GM19193 (cell line): ENCODE measurements around the gene MGME1.
A peak's percentile ranks its signal among the peaks of the same experiment; 100 is the strongest.

Experiments
- POLR2A ChIP-seq: IDR thresholded peaks from 4 replicates; pipeline ENCODE4 v1.6.1; 2011; ENCODE audit not compliant: insufficient read depth, insufficient read length; ENCODE audit errors: extremely low read depth

The MGME1 gene

DNA sequence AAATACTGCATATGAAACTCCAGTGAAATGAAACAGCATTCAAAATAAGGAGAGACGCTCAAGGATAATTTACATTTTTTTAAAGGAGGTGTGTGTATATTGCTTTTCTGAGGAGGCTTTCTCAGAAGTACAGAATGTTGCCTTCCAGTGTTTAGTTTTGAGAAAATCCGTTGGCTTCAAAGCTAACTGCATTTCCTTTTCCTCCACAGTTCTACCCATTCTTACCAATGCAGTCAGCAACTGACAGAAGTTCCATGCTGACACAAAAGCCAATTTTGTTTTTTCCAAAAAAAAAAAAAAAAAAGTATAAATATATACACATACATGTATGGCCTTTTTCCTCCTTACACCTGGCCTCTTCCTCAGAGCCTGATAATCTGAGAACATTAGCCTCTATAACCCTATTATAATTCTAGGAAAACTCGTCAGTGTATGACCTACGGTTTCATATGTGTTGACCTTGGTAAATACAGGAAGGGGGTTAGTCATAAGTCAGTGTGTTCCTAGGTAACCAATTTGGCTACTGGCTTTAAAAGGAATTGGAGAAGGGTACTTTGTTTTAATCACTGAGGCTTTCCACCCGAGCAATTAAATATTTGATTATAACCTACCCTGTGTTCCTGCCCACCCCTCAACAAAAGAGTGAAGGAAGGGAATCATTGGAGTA, 24.2 kb downstream of the MGME1 start:
- no peak for TF ChIP-seq POLR2A

DNA sequence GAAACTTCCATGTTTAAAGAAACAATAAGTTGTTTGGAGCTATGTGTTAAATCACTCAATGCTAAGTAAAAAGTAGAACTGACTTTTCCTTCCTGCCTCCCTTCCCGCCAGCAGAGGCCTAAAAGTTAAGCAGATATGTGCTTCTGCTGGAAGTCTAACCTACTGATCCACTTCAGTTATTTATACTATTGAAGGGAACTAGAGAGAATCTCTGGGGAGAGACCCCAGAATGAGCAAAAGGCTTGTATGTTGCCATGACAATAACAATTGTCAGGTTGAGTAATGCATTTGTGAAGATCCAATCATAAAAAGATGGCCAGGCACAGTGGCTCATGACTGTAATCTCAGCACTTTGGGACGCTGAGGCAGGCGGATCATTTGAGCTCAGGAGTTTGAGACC, 24.7 kb downstream of the MGME1 start:
- TF ChIP-seq POLR2A: no peak

DNA sequence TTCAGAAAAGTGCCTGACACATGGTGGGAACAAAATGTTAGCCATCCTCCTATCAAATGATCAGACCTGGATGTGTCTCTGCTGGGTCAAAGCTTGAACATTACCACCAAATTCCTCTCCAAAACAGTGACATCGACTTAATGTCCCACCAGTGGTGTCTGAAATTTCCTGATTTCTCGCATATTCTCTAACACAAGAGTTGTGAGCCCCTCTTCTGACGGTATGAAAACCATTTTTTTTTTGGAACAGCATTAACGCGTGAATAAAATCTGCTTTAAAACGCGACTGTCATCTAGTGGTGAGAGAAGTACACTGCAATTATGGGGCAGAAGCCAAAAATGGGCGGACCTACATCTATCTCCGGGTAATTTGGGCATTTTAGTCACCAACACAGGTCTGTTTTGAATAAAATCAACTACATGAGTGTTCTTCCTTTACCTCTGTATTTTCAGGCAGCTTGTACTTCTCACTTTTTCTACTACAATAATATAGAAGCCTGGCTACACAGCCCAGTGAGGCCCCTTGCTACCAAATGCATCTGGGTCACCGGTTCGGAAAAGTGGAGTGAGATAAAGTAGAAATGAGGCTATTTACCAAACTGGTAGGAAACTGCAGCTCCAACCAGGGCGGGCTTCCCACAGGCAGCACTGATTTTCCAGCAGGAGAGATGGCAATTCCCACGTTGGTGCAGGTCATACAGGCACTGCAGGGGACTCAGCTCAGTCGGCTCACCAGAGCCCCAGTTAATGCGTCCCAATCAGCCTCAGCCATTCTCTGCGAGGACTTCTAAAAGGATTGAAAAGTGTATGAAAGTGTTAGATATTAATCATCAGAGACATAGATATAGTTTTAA, 27.4 kb downstream of the MGME1 start:
- TF ChIP-seq POLR2A: no peak

GRCh38 chr20:17998446-17998845, 29.6 kb downstream of the MGME1 start:
- TF ChIP-seq POLR2A: no peak

GRCh38 chr20:17999566-17999965, 30.7 kb downstream of the MGME1 start:
- no peak for TF ChIP-seq POLR2A

DNA sequence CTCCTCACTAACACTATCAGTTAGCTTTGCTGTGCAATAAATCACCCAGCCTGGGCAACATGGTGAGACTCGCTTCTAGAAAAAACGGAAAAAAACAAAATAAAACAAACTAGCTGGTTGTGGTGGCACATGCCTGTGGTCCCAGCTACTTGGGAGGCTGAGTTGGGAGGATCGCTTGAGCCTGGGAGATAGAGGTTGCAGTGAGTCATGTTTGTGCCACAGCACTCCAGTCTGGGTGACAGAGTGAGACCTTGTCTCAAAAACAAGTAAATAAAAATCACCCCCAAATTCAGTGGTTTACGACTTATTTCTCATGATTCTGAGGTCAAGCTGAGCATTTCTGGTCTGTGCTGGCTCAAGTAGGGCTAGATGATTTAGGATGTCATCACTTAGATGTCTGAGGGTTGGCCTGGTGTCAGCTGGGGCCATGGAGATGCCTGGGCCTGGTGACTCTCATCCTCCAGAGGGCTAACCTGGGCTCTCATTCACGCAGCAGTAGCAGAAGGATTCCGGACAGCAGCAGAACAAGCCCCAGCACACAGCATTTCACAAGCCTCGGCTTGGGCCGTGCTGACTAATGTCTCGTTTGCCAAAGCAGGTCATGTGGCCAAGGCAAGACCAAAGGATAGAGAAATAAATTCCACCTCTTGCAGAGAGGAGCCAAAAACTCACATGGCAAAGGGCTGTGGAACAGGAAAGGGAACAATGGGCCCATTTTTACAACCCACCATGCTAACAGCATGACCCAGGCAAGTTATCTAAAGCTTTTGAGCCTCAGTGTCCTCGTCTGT, 32.5 kb downstream of the MGME1 start:
- TF ChIP-seq POLR2A: no peak

DNA sequence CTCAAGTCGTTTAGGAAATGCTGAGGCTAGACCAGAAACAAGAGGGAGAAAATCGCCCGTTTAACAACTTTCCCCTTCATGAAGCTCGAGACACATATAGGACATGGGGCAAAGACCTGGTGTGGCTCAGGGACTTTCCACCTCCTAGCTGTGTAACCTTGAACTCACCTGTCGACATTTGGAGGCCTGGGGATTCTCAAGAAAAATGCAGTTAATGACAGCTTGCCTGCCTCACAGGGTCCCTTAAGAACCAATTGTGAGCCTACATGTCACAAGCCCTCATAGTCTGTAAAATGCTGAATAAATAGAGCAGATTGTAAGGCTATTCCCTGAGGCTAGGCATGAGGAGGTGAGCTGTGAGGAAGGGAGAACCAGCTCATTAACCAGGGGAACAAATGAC, 35.1 kb downstream of the MGME1 start:
- no peak for TF ChIP-seq POLR2A

- no peak for TF ChIP-seq POLR2A
Observed at GRCh38 chr20:18004384-18005031, 35.7 kb downstream of the MGME1 start.

GRCh38 chr20:18005170-18005989, 36.6 kb downstream of the MGME1 start:
- peak; percentile 42 for TF ChIP-seq POLR2A

GRCh38 chr20:18005990-18006364, 37.2 kb downstream of the MGME1 start:
- no peak for TF ChIP-seq POLR2A

DNA sequence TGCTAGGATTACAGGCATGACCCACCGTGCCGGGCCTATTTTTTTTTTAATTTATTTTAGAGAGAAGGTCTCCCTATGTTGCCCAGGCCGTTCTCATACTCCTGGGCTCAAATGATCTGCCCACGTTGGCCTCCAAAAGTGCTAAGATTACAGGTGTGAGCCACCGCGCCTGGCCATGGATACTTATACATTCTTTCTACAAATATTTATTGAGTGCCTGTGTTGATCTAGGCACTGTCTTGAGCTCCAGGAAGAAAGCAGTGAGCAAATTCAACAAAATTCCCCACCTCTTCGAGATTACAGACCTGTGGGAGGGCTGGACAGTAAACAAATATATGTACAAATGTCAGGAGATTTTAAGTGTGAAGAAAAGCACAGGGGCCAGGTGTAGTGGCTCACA, 37.9 kb downstream of the MGME1 start:
- TF ChIP-seq POLR2A: no peak

DNA sequence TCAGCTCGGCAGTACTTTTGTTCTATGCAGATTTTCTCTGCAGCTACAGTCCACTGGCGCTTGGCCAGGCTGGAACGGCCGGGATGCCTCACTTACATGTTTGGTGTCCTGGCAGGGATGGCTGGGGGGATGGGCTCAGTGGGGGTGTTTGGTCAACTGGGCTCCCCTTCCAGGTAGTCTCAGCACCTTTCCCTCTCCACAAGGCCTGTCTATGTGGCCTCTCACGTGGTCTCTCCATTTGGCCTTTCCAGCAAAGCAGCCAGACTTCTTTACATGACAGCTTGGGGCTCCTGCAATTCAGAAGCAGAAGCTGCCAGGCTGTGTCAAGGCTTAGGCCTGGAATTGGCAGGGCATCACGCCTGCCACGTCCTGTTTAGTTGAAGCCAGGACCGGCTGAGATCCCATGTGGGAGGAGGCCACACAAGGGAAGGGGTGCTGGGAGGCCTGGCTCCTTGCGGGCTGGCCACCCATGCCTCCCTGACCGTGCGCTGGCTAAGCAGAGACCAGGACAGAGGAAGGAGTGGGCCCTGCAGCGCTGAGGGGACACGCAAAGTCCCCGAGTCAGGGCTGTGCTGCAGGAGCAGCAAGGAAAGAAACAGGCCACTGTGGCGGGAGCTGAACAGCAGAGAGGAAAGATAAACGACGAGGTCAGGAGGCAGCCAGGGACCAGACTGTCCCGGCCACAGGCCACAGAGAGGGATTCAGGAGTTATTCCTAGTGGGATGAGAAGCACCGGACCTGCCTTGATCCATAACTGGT, 38.9 kb downstream of the MGME1 start:
- TF ChIP-seq POLR2A: no peak

- TF ChIP-seq POLR2A: no peak
Observed at GRCh38 chr20:18009116-18009515, 40.3 kb downstream of the MGME1 start.

DNA sequence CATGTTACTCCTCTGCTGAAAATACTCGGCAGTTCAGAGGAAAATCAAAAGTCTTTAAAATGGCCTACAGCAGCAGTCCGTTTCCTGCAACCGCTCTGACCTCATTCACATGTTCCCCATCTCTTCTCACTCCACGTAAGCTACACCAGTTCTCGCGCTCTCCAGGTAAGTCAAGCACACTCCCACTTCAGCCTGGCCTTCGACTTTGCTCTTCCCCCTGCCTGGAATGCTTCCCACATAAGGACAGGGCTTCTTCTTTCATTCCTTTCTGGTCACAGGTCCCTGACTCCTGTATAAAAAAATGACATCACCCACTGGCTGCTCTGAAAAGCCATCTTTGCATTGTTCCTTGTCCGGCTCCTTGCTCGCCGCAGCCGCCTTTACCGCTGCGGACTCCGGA, 42.7 kb downstream of the MGME1 start:
- no peak for TF ChIP-seq POLR2A

DNA sequence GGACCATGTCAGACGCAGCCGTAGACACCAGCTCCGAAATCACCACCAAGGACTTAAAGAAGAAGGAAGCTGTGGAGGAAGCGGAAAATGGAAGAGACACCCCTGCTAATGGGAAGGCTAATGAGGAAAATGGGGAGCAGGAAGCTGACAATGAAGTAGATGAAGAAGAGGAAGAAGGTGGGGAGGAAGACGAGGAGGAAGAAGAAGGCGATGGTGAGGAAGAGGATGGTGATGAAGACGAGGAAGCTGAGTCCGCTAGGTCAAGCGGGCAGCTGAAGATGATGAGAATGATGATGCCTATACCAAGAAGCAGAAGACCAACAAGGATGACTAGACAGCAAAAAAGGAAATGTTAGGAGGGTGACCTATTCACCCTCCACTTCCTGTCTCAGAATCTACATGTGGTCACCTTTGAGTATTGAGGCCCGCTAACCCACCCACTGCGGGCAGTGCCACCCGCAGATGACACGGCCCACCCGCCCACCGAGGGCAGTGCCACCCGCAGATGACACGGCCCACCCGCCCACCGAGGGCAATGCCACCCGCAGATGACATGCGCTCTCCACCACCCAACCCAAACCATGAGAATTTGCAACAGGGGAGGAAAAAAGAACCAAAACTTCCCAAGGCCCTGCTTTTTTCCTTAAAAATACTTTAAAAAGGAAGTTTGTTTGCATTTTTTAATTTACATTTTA, 43.3 kb downstream of the MGME1 start:
- no peak for TF ChIP-seq POLR2A
